ENCODE results near the gene SPHK1.

DNA sequence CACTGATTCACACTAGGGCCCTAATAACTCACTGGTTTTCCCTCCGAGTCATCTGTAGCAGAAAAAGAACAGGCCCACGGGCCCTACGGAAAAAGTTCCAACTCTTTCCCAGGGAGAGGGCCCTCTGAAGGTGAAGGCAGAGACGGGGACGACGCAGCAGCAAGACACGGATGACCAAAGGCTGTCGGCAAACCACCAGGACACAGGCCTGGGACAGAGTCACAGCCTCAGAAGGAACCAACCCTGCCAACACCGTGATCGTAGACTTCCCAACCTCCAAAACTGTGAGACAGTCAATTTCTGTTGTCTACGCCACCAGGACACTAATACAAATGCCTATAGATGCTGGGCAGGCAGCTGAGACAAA lies 5.2 kb upstream of the SPHK1 start:
- TF ChIP-seq, protein P1, sequence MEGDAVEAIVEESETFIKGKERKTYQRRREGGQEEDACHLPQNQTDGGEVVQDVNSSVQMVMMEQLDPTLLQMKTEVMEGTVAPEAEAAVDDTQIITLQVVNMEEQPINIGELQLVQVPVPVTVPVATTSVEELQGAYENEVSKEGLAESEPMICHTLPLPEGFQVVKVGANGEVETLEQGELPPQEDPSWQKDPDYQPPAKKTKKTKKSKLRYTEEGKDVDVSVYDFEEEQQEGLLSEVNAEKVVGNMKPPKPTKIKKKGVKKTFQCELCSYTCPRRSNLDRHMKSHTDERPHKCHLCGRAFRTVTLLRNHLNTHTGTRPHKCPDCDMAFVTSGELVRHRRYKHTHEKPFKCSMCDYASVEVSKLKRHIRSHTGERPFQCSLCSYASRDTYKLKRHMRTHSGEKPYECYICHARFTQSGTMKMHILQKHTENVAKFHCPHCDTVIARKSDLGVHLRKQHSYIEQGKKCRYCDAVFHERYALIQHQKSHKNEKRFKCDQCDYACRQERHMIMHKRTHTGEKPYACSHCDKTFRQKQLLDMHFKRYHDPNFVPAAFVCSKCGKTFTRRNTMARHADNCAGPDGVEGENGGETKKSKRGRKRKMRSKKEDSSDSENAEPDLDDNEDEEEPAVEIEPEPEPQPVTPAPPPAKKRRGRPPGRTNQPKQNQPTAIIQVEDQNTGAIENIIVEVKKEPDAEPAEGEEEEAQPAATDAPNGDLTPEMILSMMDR (IDR thresholded peaks at IDR 0.05) = no peak
- TF ChIP-seq POLR2AphosphoS5 (IDR thresholded peaks at IDR 0.05) = no peak
- no peak for TF ChIP-seq POLR2A (IDR thresholded peaks at IDR 0.05)

All from sigmoid colon (tissue), 4 donors.